Activated naive CD8-positive, alpha-beta T cell treated with anti-CD3 and anti-CD28 coated beads for 36 hours (primary cell): ENCODE measurements around the gene DYSF. TPM values are rescaled to one million over a fixed set of nuclear protein-coding genes. Genes with fewer than 3 reads are reported as not detected.

Experiments used
- DNase-seq: peaks from one replicate; pipeline ENCODE4 v3.0.0; 2021
- H3K27ac Mint-ChIP-seq: one replicate; pipeline ENCODE4 v1.8.0; 2022; ENCODE audit warnings: mild to moderate bottlenecking, moderate library complexity, mixed read lengths
- H3K27me3 Mint-ChIP-seq: one replicate; pipeline ENCODE4 v1.8.0; 2022; ENCODE audit warnings: mild to moderate bottlenecking, mixed read lengths
- H3K36me3 Mint-ChIP-seq: one replicate; pipeline ENCODE4 v1.8.0; 2021; ENCODE audit warnings: mild to moderate bottlenecking, mixed read lengths
- H3K4me1 Mint-ChIP-seq: one replicate; pipeline ENCODE4 v1.8.0; 2021; ENCODE audit warnings: mixed read lengths
- H3K4me3 Mint-ChIP-seq: one replicate; pipeline ENCODE4 v1.8.0; 2022; ENCODE audit warnings: mild to moderate bottlenecking, moderate library complexity, mixed read lengths
- H3K9me3 Mint-ChIP-seq: one replicate; pipeline ENCODE4 v1.8.0; 2022; ENCODE audit warnings: mixed read lengths
- total RNA-seq, 2 experiments: library from RNA; stranded (reverse); gene quantifications; one replicate each; pipeline ENCODE4 v1.2.3, GENCODE V29; 2021

DYSF gene
- total RNA-seq, 2 experiments from 2014 or later: 4.3 to 5.5 TPM

DNA sequence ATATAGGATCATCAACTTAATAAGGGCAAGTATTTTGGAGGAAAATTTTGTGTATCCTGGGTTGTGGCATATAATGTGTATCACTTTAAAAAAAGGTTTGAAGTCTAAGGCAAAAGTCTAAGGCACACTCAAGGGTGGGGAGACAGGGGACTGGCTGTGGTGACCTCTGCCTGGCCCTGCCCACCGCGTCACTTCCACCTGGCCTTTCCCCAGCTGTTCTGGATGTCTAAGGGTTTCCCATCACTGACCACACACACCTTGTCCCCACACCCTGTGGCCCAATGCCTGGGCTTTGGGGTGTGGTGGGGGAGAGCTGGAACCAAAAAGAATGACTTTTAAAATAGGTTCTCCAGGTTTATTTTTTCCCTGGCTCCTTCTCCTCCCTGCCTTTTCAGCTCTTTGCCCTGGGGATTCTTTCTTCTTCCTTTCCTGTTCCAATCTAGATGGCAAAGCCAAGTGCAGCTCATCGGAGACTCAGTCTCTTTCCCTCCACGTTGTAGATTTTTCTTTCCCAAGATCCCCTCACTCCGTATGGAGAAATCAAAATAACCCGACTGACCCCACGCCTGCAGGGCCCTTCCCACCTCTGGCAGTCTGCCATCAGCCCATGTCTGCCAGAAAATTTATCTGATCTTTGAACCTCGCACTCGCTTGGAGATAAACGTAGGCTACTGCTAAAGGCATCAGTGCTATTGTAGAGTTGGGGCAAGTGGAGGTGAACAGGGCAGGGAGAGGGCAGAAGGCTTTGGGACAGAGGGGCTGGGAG, 257.2 kb downstream of the DYSF start:
- Mint-ChIP-seq H3K4me3 (no peak overlapping the region), H3K36me3 (no peaks in the 10 kb centered on the region), H3K27me3 (no peaks in the 10 kb centered on the region), H3K4me1 (no peaks in the 10 kb centered on the region), H3K9me3 (no peaks in the 10 kb centered on the region), H3K27ac (no peak overlapping the region)
- DNase-seq: no peak

DNA sequence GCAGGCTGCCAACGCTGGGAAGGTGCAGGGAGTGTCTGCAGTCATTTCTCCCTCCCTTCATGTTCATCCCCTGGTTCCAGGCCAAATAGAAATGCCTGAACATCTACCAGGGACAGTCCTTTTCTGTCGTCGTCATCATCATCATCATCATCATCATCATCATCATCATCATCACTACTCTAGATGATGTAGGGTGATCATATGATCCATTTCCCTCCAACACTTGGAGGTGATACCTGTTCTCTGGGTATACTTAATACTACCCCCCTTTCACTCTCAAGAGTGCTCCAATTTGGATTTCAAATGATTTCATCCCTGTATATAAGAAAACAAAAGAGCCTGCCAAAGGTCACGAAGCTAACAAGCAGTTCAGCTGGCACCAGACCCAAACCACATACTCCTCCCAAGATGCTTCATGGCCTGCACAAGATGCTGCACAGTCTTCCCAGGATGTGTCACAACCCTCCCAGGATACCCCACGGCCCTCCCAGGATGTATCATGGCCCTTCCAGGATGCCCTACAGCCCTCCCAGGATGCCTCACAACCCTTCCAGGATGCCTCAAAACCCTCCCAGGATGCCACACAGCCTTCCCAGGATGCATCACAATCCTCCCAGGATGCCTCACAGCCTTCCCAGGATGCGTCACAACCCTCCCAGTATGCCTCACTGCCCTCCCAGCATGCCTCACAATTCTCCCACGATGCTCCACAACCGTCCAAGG, 257.9 kb downstream of the DYSF start:
- no peaks in the 10 kb centered on the region for H3K9me3 Mint-ChIP-seq
- H3K27me3 Mint-ChIP-seq: no peaks in the 10 kb centered on the region
- H3K27ac Mint-ChIP-seq: no peak overlapping the region
- H3K4me3 Mint-ChIP-seq: no peak overlapping the region
- no peaks in the 10 kb centered on the region for H3K36me3 Mint-ChIP-seq
- H3K4me1 Mint-ChIP-seq: no peaks in the 10 kb centered on the region
- no peak for DNase-seq

DNA sequence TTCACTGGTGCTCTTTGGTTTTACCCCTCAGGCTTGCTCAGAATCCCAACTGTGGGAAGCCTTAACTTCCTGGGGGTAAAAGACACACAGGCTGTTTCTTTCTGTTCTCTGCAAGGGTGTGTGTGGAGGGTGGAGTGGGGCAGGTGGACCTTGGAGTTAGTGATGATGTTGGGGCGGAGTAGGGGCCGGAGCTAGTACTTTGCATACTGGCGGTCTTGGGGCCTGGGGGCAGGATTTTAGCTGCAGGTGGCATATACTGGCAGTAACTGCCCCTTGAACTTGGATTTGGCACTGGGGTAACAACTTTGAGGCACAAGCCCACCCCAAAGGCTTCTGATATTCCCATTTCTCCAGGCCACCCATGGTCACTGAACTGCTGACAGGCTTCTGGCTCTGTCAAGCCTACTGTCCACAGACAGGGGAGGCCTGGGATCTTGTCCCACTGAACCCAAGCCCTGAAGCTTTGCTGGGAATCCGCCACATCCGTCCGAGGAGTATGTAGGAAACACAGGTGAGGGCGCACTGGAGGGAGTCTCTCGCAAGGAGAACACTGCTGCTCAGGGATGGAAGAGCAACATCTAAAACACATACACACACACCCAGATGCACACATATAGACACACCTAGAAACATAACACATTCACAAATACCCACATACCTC, 258.9 kb downstream of the DYSF start:
- Mint-ChIP-seq H3K4me1 (no peaks in the 10 kb centered on the region), H3K9me3 (no peaks in the 10 kb centered on the region), H3K36me3 (no peaks in the 10 kb centered on the region), H3K27ac (no peak overlapping the region), H3K4me3 (no peak overlapping the region), H3K27me3 (no peaks in the 10 kb centered on the region)
- no peak for DNase-seq

DNA sequence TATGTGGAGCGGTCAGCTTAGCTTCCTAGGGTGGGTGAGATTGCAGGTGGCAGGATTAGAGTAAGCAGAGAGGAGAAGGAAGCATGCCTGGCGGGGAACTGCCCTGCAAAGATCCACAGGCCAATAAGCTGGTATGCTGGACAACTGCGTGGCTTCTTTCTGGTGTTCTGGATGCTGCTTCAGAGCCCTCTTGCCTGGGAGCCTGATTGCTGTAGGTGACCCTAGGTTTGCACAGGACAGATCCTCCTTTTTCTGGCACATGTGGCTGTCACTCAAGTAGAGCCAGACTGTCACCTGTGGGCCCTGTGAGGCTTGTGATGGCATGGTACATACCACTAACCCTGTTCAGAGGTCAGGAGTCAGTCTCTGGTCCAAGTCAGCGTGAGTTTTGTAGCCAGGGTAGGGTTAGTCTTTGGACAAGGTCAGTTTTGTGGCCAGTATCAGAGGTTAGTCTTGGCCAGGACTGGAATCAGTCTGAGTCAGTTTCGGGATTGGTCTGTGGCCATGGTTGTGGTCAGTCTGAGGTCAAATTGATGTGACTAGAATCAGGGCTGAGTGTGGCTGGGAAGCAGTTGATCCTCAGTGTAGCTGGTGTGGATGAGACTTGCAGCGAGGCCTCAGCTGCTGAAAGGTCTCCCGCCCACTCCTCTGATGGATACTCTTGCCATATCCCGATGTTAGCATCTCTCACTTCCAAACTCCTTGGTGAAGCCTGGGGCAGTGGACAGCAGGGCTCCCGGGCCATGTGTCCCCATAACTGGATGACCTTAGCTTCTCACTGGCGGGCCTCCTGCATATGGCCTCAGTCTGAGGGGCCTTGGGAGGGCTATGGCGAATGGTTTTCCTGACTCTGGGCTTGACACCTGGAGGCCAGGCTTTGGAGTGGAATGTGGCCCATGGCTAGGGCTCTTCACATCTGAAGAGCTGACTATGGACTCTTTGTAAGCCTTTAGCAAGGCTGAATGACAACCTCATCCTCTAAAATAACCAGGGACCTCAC, 260.5 kb downstream of the DYSF start:
- H3K27ac Mint-ChIP-seq: no peak overlapping the region
- H3K4me3 Mint-ChIP-seq: no peak overlapping the region
- no peak for DNase-seq
- no peaks in the 10 kb centered on the region for H3K4me1 Mint-ChIP-seq
- H3K27me3 Mint-ChIP-seq: no peaks in the 10 kb centered on the region
- no peaks in the 10 kb centered on the region for H3K9me3 Mint-ChIP-seq
- H3K36me3 Mint-ChIP-seq: no peaks in the 10 kb centered on the region

DNA sequence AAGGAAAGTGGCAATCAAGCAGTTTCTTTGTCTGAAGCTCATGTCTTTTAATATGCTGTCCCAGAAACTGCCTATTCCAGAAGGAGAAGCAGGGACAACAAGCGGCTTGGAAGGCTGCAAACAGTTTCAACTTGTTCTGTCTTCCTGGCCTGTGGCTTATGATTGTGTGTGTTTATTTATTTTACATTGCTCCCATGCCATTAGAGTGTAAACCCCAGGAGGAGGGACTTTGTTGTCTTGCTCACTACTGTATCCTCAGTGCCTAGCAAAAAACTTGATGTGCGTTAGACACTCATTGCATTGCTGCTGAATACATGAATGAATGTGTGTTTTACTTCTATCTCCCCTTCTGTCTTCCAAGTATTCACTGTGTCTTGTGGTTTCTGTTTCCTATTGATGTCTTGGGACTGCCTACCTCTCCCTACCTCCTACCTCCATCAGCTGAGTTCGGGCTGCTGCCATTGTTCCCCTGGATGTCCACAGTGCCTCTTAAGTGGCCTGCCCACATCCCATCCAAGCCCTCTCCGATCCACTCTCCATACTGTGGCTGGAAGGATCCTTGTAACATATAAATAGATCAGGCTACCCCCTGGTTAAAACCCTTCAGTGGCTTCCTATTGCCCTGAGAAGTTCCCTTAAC, 261.4 kb downstream of the DYSF start:
- no peak overlapping the region for H3K4me3 Mint-ChIP-seq
- no peaks in the 10 kb centered on the region for H3K4me1 Mint-ChIP-seq
- no peak for DNase-seq
- H3K27ac Mint-ChIP-seq: no peak overlapping the region
- no peaks in the 10 kb centered on the region for H3K36me3 Mint-ChIP-seq
- no peaks in the 10 kb centered on the region for H3K27me3 Mint-ChIP-seq
- no peaks in the 10 kb centered on the region for H3K9me3 Mint-ChIP-seq

GRCh38 chr2:71715241-71715750, 261.9 kb downstream of the DYSF start:
- no peak for DNase-seq
- H3K9me3 Mint-ChIP-seq: no peaks in the 10 kb centered on the region
- no peak overlapping the region for H3K4me3 Mint-ChIP-seq
- no peak overlapping the region for H3K27ac Mint-ChIP-seq
- H3K27me3 Mint-ChIP-seq: no peaks in the 10 kb centered on the region
- no peaks in the 10 kb centered on the region for H3K4me1 Mint-ChIP-seq
- no peaks in the 10 kb centered on the region for H3K36me3 Mint-ChIP-seq

- Mint-ChIP-seq H3K27me3 (no peaks in the 10 kb centered on the region), H3K9me3 (no peaks in the 10 kb centered on the region), H3K27ac (no peak overlapping the region), H3K36me3 (no peaks in the 10 kb centered on the region), H3K4me1 (no peaks in the 10 kb centered on the region), H3K4me3 (no peak overlapping the region)
- DNase-seq: no peak
These were observed 262.8 kb downstream of the DYSF start for GRCh38 chr2:71715951-71716696.

- DNase-seq: no peak
- H3K4me3 Mint-ChIP-seq: no peak overlapping the region
- no peaks in the 10 kb centered on the region for H3K27me3 Mint-ChIP-seq
- no peaks in the 10 kb centered on the region for H3K4me1 Mint-ChIP-seq
- no peaks in the 10 kb centered on the region for H3K9me3 Mint-ChIP-seq
- H3K27ac Mint-ChIP-seq: no peak overlapping the region
- H3K36me3 Mint-ChIP-seq: no peaks in the 10 kb centered on the region
These were observed 263.6 kb downstream of the DYSF start for GRCh38 chr2:71716697-71717624.

- no peak for DNase-seq
- H3K27ac Mint-ChIP-seq: no peak overlapping the region
- H3K4me1 Mint-ChIP-seq: no peaks in the 10 kb centered on the region
- no peak overlapping the region for H3K4me3 Mint-ChIP-seq
- H3K9me3 Mint-ChIP-seq: peaks cover 2% of the 10 kb centered on the region
- H3K36me3 Mint-ChIP-seq: no peaks in the 10 kb centered on the region
- H3K27me3 Mint-ChIP-seq: no peaks in the 10 kb centered on the region
These were observed 265.3 kb downstream of the DYSF start for GRCh38 chr2:71718686-71719085.

DNA sequence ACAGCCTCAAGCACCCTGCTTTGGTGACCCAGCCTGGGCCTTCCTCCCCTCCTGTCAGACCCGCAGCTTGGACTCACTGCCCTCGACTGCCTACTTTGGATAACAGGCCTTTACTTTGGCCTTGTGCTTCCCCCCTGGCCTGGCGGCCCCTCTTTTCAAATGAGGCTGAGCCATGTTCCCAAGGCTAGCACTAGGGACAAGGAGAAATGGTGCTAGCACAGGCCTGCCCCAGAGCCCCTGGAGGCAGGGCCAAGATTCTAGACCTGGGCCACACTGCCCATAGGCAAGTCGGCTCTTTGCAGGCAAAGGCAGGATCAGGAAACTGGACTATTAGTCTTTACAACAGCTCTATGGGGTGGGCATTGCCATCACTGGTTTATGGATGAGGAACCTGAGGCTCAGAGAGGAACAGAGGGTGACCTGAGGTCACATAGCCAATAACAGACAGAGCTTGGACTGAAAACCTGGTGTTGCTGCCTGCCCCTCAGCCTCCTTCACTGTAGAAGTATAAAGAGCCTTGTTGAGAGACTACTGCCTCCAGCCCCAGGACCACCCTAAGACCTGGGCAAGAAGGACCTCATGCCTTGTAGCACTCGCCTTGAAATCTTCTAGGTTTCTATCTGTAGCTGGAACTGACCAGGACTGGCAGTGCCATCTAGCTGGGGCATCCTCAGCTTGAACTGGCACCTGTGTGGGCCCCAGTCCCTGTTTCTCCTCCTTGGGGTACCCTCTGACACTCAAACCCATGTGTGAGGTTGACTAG, 266.3 kb downstream of the DYSF start:
- H3K4me3 Mint-ChIP-seq: no peak overlapping the region
- H3K27me3 Mint-ChIP-seq: no peaks in the 10 kb centered on the region
- H3K4me1 Mint-ChIP-seq: no peaks in the 10 kb centered on the region
- no peak for DNase-seq
- no peaks in the 10 kb centered on the region for H3K36me3 Mint-ChIP-seq
- peaks cover 3% of the 10 kb centered on the region for H3K9me3 Mint-ChIP-seq
- no peak overlapping the region for H3K27ac Mint-ChIP-seq

DNA sequence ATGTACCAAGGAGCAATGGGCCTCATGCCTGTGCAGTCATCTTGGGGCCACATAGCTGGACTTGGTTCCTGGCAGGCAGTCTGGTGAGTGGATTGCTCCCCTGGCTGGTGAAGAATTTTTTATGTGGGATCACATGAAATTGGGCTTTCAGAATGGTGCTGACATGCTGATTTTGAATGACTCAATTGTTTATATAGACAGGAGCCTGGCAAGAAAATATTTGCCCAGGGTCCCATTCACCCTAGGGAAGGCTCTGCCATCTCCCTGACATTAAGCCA, 266.9 kb downstream of the DYSF start:
- no peaks in the 10 kb centered on the region for H3K4me1 Mint-ChIP-seq
- H3K36me3 Mint-ChIP-seq: no peaks in the 10 kb centered on the region
- H3K4me3 Mint-ChIP-seq: no peak overlapping the region
- H3K27ac Mint-ChIP-seq: no peak overlapping the region
- no peaks in the 10 kb centered on the region for H3K27me3 Mint-ChIP-seq
- DNase-seq: no peak
- peaks cover 3% of the 10 kb centered on the region for H3K9me3 Mint-ChIP-seq

GRCh38 chr2:71720596-71721361, 267.4 kb downstream of the DYSF start:
- Mint-ChIP-seq H3K27me3 (no peaks in the 10 kb centered on the region), H3K4me1 (no peaks in the 10 kb centered on the region), H3K4me3 (no peak overlapping the region), H3K9me3 (peaks cover 3% of the 10 kb centered on the region), H3K36me3 (no peaks in the 10 kb centered on the region), H3K27ac (no peak overlapping the region)
- DNase-seq: no peak
